Measurements from ENCODE around the gene DMPK.

DNA sequence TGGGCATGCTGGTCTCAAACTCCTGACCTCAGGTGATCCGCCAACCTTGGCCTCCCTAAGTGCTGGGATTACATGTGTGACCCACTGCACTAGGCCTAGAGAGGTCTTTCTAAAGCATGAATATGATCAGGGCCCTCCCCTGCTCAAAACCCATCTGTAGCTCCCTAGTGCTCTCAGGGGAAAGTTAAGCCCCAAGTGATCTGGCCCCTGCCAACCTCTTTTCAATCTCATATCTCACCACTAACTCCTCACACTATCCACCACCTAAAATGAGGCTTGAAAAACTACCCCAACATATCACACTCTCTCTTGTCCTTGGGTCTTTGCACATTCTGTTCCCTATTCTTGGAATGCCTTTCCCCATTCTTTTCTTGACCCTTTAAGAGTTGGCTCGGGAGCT, 12.3 kb upstream of the DMPK start:
- TF ChIP-seq EZH2 (IDR thresholded peaks at IDR 0.05) = no peak
- no peak for TF ChIP-seq POLR2AphosphoS5 (IDR thresholded peaks at IDR 0.05; ENCODE audit: borderline replicate concordance, low read depth, low read length)

Data from SK-N-MC (cell line).